Transverse colon (tissue), 3 donors: ENCODE results near the gene DNASE1L3.

Experiments used
- EP300 ChIP-seq: sonication (generic); formaldehyde crosslinking; IDR thresholded peaks from one replicate; pipeline ENCODE4 v1.6.1; 2017; ENCODE audit warnings: antibody characterized with exemption, low read depth
- POLR2A ChIP-seq: fragments of 450-650 bp; IDR thresholded peaks from one replicate; pipeline ENCODE4 v1.6.1; 2016; ENCODE audit warnings: antibody characterized with exemption, mild to moderate bottlenecking, moderate library complexity
- POLR2AphosphoS5 ChIP-seq, 3 donors: sonication (generic); formaldehyde crosslinking; IDR thresholded peaks; one replicate each; pipeline ENCODE4 v1.6.1; 2016; ENCODE audit warnings: antibody characterized with exemption in 3 of 3

DNA sequence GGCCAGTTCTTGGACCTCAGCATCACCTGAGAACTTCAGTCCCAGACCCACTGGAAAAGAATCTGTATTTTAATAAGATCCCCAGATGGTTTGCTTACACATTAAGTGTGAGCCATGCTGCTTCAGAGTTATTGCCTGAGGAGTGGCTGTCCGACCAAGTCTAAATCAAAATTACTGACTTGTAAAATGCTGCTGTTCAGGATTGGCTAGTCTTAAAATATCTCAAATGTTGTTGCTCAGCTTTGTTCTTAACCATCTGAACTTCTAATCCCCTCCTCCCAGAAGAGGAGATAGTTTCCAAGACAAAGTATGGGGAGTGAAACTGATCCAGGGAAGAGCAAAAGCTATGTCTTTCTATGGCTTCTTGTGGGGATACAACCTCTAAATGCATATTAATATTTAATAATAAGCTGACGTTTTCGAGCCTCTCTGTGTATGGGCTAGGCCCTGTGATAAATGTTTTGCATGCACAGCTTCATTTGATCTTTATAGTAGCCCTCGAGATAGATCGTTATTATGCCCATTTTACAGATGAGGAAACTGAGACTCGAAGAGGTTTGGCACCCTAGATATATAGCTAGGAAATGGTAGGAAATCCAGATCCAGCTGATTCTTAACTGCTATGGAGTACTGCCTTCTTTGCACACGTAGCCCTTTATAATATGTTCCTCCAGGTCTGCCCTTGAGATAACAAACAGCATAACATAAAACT, 52.2 kb downstream of the DNASE1L3 start:
- TF ChIP-seq POLR2A (no peak), POLR2AphosphoS5 (IDR thresholded peaks at IDR 0.05) (no peak), EP300 (no peak)
